Fibroblast of lung (primary cell): ENCODE data around the gene MFAP4. TPM values are rescaled to one million over a fixed set of nuclear protein-coding genes. Genes with fewer than 3 reads are reported as not detected.

ENCODE experiments used
- DNase-seq, 2 donors: peaks; one replicate each; pipeline versions ENCODE4 v3.0.0 to v3.0.0-alpha.2; 2010; ENCODE audit warnings: low read depth in 2 of 2
- H2AFZ ChIP-seq: 2 replicates; pipeline ENCODE4 v1.5.1; 2012; ENCODE audit warnings: low read length, control low read depth, inconsistent platforms
- H3K27ac ChIP-seq: 2 replicates; pipeline ENCODE4 v1.5.1; 2011; ENCODE audit warnings: low read length, control low read depth; ENCODE audit not compliant: insufficient read depth
- H3K27me3 ChIP-seq: 2 replicates; pipeline ENCODE4 v1.5.1; 2011; ENCODE audit warnings: mild to moderate bottlenecking, low read length; ENCODE audit not compliant: control insufficient read depth, insufficient read depth
- H3K36me3 ChIP-seq: 2 replicates; pipeline ENCODE4 v1.5.1; 2011; ENCODE audit warnings: low read length; ENCODE audit not compliant: control insufficient read depth, insufficient read depth
- H3K4me1 ChIP-seq: 2 replicates; pipeline ENCODE4 v1.5.1; 2011; ENCODE audit warnings: low read length; ENCODE audit not compliant: control insufficient read depth, insufficient read depth; ENCODE audit errors: extremely low read depth
- H3K4me2 ChIP-seq: 2 replicates; pipeline ENCODE4 v1.5.1; 2011; ENCODE audit warnings: low read length, control low read depth; ENCODE audit not compliant: insufficient read depth; ENCODE audit errors: extremely low read depth
- H3K4me3 ChIP-seq, 4 experiments: fragments of 200-600 bp in 1 of 4; sonication (generic) in 1 of 4; replicated peaks in 1 of 4; 2 replicates each; pipeline ENCODE4 v1.5.1; 2011 to 2016; ENCODE audit warnings: low read length in 4 of 4, low read depth in 3 of 4, mild to moderate bottlenecking in 3 of 4, control low read depth in 2 of 4, inconsistent platforms in 1 of 4, mixed read lengths in 1 of 4; ENCODE audit not compliant: insufficient read depth in 1 of 4; ENCODE audit errors: control extremely low read depth in 1 of 4
- H3K79me2 ChIP-seq: 2 replicates; pipeline ENCODE4 v1.5.1; 2012; ENCODE audit warnings: mild to moderate bottlenecking, low read length, inconsistent platforms; ENCODE audit not compliant: control insufficient read depth, insufficient read depth
- H3K9ac ChIP-seq: 2 replicates; pipeline ENCODE4 v1.5.1; 2011; ENCODE audit warnings: mild to moderate bottlenecking, low read length, control low read depth; ENCODE audit not compliant: insufficient read depth
- H3K9me3 ChIP-seq: 2 replicates; pipeline ENCODE4 v1.5.1; 2012; ENCODE audit warnings: low read depth, low read length; ENCODE audit not compliant: control insufficient read depth, insufficient read depth
- H4K20me1 ChIP-seq: 2 replicates; pipeline ENCODE4 v1.5.1; 2011; ENCODE audit warnings: low read length; ENCODE audit not compliant: control insufficient read depth, insufficient read depth; ENCODE audit errors: extremely low read depth
- CTCF ChIP-seq, 2 donors: IDR thresholded peaks in 1 of 2; conservative IDR thresholded peaks in 1 of 2; 1 replicate in 1 of 2; 2 replicates in 1 of 2; pipeline ENCODE4 v1.5.1; 2011 to 2012; ENCODE audit warnings: low read length in 2 of 2, control low read depth in 1 of 2, inconsistent platforms in 1 of 2, low read depth in 1 of 2, mild to moderate bottlenecking in 1 of 2
- EZH2 ChIP-seq: IDR thresholded peaks from 2 replicates; pipeline ENCODE4 v1.5.1; 2012; ENCODE audit warnings: low read length, control low read depth, mild to moderate bottlenecking; ENCODE audit errors: missing control alignments
- polyA plus RNA-seq, 2 donors: library from polyadenylated mRNA; depleted of rRNA in 1 of 2; stranded (reverse) in 1 of 2; unstranded in 1 of 2; fragments of >200 nt; gene quantifications; 2 replicates each; pipeline ENCODE4 v1.2.1, GENCODE V29; 2011 to 2012; ENCODE audit warnings: missing spikeins in 1 of 2
- total RNA-seq: library from RNA; depleted of rRNA; stranded (reverse); fragments of >200 nt; gene quantifications from 2 replicates; pipeline ENCODE4 v1.2.1, GENCODE V29; 2014

Gene MFAP4
- total and polyA plus RNA-seq, 2 donors (not counting 1 experiment from before 2014, with no cell fraction given) = 53.3 to 81.3 TPM

GRCh38 chr17:19408346-19408710, 21.3 kb upstream of the MFAP4 start:
- H3K36me3 ChIP-seq = no peaks in the 10 kb centered on the region
- H3K9ac ChIP-seq = no peak overlapping the region
- H2AFZ ChIP-seq = no peak overlapping the region
- no peaks in the 10 kb centered on the region for H3K79me2 ChIP-seq
- H3K4me1 ChIP-seq = peaks cover 6% of the 10 kb centered on the region
- TF ChIP-seq CTCF (conservative IDR thresholded peaks at IDR 0.05 in 1 of 2, IDR thresholded peaks at IDR 0.05 in 1 of 2; ENCODE audit: low read depth in 1 of 2, low read length in 2 of 2) (no peak), EZH2 (no peak)
- H3K4me3 ChIP-seq = no peak overlapping the region
- H4K20me1 ChIP-seq = no peaks in the 10 kb centered on the region
- no peaks in the 10 kb centered on the region for H3K27me3 ChIP-seq
- H3K9me3 ChIP-seq = no peaks in the 10 kb centered on the region
- no peak overlapping the region for H3K4me2 ChIP-seq
- H3K27ac ChIP-seq = no peak overlapping the region
- DNase-seq = no peak

- H3K27me3 ChIP-seq = no peaks in the 10 kb centered on the region
- no peaks in the 10 kb centered on the region for H3K36me3 ChIP-seq
- DNase-seq = no peak
These were observed 20.8 kb upstream of the MFAP4 start for GRCh38 chr17:19407601-19408345.

GRCh38 chr17:19405114-19405513, 18.1 kb upstream of the MFAP4 start:
- H3K27me3 ChIP-seq = no peaks in the 10 kb centered on the region
- no peaks in the 10 kb centered on the region for H3K9me3 ChIP-seq
- no peak overlapping the region for H3K4me3 ChIP-seq

More at GRCh38 chr17:19407601-19408345, 20.8 kb upstream of the MFAP4 start:
- Histone ChIP-seq H2AFZ (no peak overlapping the region), H3K27ac (no peak overlapping the region), H4K20me1 (no peaks in the 10 kb centered on the region), H3K79me2 (no peaks in the 10 kb centered on the region), H3K9ac (no peak overlapping the region), H3K4me1 (peaks cover 6% of the 10 kb centered on the region), H3K9me3 (no peaks in the 10 kb centered on the region), H3K4me2 (no peak overlapping the region), H3K4me3 (no peak overlapping the region)
- TF ChIP-seq EZH2 (no peak), CTCF (conservative IDR thresholded peaks at IDR 0.05 in 1 of 2, IDR thresholded peaks at IDR 0.05 in 1 of 2; ENCODE audit: low read depth in 1 of 2, low read length in 2 of 2) (no peak)

More at GRCh38 chr17:19405114-19405513, 18.1 kb upstream of the MFAP4 start:
- Histone ChIP-seq H2AFZ (no peak overlapping the region), H3K36me3 (no peaks in the 10 kb centered on the region), H3K27ac (no peak overlapping the region), H3K4me2 (no peak overlapping the region), H3K79me2 (no peaks in the 10 kb centered on the region), H3K9ac (no peak overlapping the region), H4K20me1 (no peaks in the 10 kb centered on the region), H3K4me1 (peaks cover 2% of the 10 kb centered on the region)
- no peak for DNase-seq
- TF ChIP-seq CTCF (conservative IDR thresholded peaks at IDR 0.05 in 1 of 2, IDR thresholded peaks at IDR 0.05 in 1 of 2; ENCODE audit: low read depth in 1 of 2, low read length in 2 of 2) = no peak
- TF ChIP-seq EZH2 = no peak
